ENCODE results near the gene GULP1. TPM values are rescaled to one million over a fixed set of nuclear protein-coding genes. Genes with fewer than 3 reads are reported as not detected.

GULP1 gene
- total and polyA plus RNA-seq, 2 experiments from 2014 or later = 94.6 to 181 TPM

DNA sequence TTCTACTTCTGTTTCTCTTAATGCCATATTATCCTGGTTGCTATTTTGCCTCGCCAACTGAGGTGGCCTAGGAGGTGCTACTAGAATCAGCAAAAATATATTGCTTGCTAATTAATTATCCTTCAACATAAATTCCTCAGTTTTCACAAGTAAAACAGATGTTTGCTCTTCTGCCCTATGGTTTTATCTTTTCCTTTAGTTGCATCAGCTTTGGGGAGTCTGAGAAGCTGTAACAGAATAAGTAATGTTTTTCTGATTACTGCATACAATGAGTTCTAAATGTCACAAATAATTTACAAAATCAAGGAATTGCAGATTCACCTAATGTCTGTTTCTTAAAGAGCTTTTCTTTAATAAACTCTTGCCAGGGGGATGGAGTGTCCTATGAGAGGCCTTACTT lies 36.7 kb downstream of the GULP1 start:
- 0 out of 2 replicates have a peak overlapping the region, but pooled peaks have one; percentile 4 for H3K27ac ChIP-seq (ENCODE audit: low read depth)
- ATAC-seq (no peak), DNase-seq (ENCODE audit: low spot score) (no peak)
- H3K4me2 ChIP-seq = no peak overlapping the region
- H3K4me3 ChIP-seq = no peak overlapping the region
- H3K27ac Mint-ChIP-seq = no peak overlapping the region
- H3K27me3 Mint-ChIP-seq (ENCODE audit: insufficient read depth, low read depth, poor library complexity) = peaks cover 4% of the 10 kb centered on the region
- H3K27me3 ChIP-seq (ENCODE audit: insufficient read depth) = no peaks in the 10 kb centered on the region
- H3K79me2 ChIP-seq (replicated peaks; ENCODE audit: insufficient read depth) = peaks cover 100% of the 10 kb centered on the region
- no peaks in the 10 kb centered on the region for H3K9me3 Mint-ChIP-seq
- H3K4me1 ChIP-seq (ENCODE audit: insufficient read depth) = peaks cover 61% of the 10 kb centered on the region
- H3K4me3 Mint-ChIP-seq = no peak overlapping the region
- H4K20me1 ChIP-seq (replicated peaks; ENCODE audit: insufficient read depth) = peaks cover 39% of the 10 kb centered on the region
- no peaks in the 10 kb centered on the region for H3F3A ChIP-seq (replicated peaks; ENCODE audit: low read depth)
- H3K9me2 ChIP-seq (ENCODE audit: insufficient read depth) = no peaks in the 10 kb centered on the region
- no peak for TF ChIP-seq EZH2 (IDR thresholded peaks at IDR 0.05; ENCODE audit: low read depth, unreplicated experiment)
- TF ChIP-seq NANOG (IDR thresholded peaks at IDR 0.05; ENCODE audit: borderline replicate concordance) = no peak
- TF ChIP-seq CTCF (conservative IDR thresholded peaks at IDR 0.05; ENCODE audit: low read depth in 2 of 2) = no peak
- TF ChIP-seq STAT1 (IDR thresholded peaks at IDR 0.05; ENCODE audit: unreplicated experiment) = no peak
- no peak for TF ChIP-seq EZH2phosphoT487 (IDR thresholded peaks at IDR 0.05; ENCODE audit: unreplicated experiment)
- TF ChIP-seq JUNB (IDR thresholded peaks at IDR 0.05; ENCODE audit: unreplicated experiment) = no peak
- no peak for TF ChIP-seq ZNF462 (CRISPR knock-in tag; IDR thresholded peaks at IDR 0.05)
- TF ChIP-seq ZNF331 (CRISPR knock-in tag; IDR thresholded peaks at IDR 0.05; ENCODE audit: low read depth) = no peak
- TF ChIP-seq, protein P1, sequence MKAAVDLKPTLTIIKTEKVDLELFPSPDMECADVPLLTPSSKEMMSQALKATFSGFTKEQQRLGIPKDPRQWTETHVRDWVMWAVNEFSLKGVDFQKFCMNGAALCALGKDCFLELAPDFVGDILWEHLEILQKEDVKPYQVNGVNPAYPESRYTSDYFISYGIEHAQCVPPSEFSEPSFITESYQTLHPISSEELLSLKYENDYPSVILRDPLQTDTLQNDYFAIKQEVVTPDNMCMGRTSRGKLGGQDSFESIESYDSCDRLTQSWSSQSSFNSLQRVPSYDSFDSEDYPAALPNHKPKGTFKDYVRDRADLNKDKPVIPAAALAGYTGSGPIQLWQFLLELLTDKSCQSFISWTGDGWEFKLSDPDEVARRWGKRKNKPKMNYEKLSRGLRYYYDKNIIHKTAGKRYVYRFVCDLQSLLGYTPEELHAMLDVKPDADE (IDR thresholded peaks at IDR 0.05) = no peak
- no peak for TF ChIP-seq ZNF114 (CRISPR knock-in tag; IDR thresholded peaks at IDR 0.05)
- TF ChIP-seq POLR2AphosphoS5 (IDR thresholded peaks at IDR 0.05; ENCODE audit: low read depth) = no peak
- no peak for TF ChIP-seq CREB1 (CRISPR knock-in tag; IDR thresholded peaks at IDR 0.05; ENCODE audit: low read depth)
- TF ChIP-seq, protein P2, sequence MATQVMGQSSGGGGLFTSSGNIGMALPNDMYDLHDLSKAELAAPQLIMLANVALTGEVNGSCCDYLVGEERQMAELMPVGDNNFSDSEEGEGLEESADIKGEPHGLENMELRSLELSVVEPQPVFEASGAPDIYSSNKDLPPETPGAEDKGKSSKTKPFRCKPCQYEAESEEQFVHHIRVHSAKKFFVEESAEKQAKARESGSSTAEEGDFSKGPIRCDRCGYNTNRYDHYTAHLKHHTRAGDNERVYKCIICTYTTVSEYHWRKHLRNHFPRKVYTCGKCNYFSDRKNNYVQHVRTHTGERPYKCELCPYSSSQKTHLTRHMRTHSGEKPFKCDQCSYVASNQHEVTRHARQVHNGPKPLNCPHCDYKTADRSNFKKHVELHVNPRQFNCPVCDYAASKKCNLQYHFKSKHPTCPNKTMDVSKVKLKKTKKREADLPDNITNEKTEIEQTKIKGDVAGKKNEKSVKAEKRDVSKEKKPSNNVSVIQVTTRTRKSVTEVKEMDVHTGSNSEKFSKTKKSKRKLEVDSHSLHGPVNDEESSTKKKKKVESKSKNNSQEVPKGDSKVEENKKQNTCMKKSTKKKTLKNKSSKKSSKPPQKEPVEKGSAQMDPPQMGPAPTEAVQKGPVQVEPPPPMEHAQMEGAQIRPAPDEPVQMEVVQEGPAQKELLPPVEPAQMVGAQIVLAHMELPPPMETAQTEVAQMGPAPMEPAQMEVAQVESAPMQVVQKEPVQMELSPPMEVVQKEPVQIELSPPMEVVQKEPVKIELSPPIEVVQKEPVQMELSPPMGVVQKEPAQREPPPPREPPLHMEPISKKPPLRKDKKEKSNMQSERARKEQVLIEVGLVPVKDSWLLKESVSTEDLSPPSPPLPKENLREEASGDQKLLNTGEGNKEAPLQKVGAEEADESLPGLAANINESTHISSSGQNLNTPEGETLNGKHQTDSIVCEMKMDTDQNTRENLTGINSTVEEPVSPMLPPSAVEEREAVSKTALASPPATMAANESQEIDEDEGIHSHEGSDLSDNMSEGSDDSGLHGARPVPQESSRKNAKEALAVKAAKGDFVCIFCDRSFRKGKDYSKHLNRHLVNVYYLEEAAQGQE (IDR thresholded peaks at IDR 0.05; ENCODE audit: unreplicated experiment) = no peak
- peaks cover 36% of the 10 kb centered on the region for H3K4me1 Mint-ChIP-seq
- no peaks in the 10 kb centered on the region for H3K36me3 Mint-ChIP-seq (ENCODE audit: low read depth)
- H3K36me3 ChIP-seq (ENCODE audit: insufficient read depth) = no peaks in the 10 kb centered on the region
- no peak overlapping the region for H2AFZ ChIP-seq

Data from GM23338 (cell line).